Mesothelial cell of epicardium (in vitro differentiated cells): ENCODE data around the gene TSC22D4. TPM values are rescaled to one million over a fixed set of nuclear protein-coding genes. Genes with fewer than 3 reads are reported as not detected.

Source experiments
- DNase-seq, 2 experiments: peaks; one replicate each; pipeline ENCODE4 v3.0.0; 2021; ENCODE audit warnings: low spot score in 2 of 2; ENCODE audit not compliant: unreplicated experiment in 2 of 2
- H3K27ac Mint-ChIP-seq: 2 replicates; pipeline ENCODE4 v1.8.0; 2021; ENCODE audit warnings: mixed read lengths
- H3K27me3 Mint-ChIP-seq: 2 replicates; pipeline ENCODE4 v1.8.0; 2021; ENCODE audit warnings: low read depth, mixed read lengths
- H3K36me3 Mint-ChIP-seq: 2 replicates; pipeline ENCODE4 v1.8.0; 2021; ENCODE audit warnings: mixed read lengths
- H3K4me1 Mint-ChIP-seq: 2 replicates; pipeline ENCODE4 v1.8.0; 2021; ENCODE audit warnings: mixed read lengths
- H3K4me3 Mint-ChIP-seq: 2 replicates; pipeline ENCODE4 v1.8.0; 2021; ENCODE audit warnings: mild to moderate bottlenecking, moderate library complexity, mixed read lengths
- H3K9me3 Mint-ChIP-seq: 2 replicates; pipeline ENCODE4 v1.8.0; 2021; ENCODE audit warnings: mixed read lengths
- CTCF ChIP-seq: fragments of 200-600 bp; sonication (generic); IDR thresholded peaks from one replicate; pipeline ENCODE4 v1.5.0; 2021; ENCODE audit warnings: antibody characterized with exemption; ENCODE audit not compliant: unreplicated experiment
- total RNA-seq: library from RNA; stranded (reverse); gene quantifications from 3 replicates; pipeline ENCODE4 v1.2.1, GENCODE V29; 2021

TSC22D4 gene
- total RNA-seq, 1 donor from 2014 or later = 52.4 TPM

GRCh38 chr7:100425347-100425746 is 53.7 kb downstream of the TSC22D4 start:
- Mint-ChIP-seq H3K27me3 (peaks cover 1% of the 10 kb centered on the region), H3K4me3 (no peak overlapping the region), H3K36me3 (peaks cover 3% of the 10 kb centered on the region), H3K4me1 (peaks cover 2% of the 10 kb centered on the region), H3K9me3 (no peaks in the 10 kb centered on the region), H3K27ac (peak overlapping the region; percentile 59)
- no peak for TF ChIP-seq CTCF
- DNase-seq = no peak

- no peaks in the 10 kb centered on the region for H3K9me3 Mint-ChIP-seq
- no peak for DNase-seq
- TF ChIP-seq CTCF = no peak
- H3K4me1 Mint-ChIP-seq = peaks cover 15% of the 10 kb centered on the region
- peaks cover 3% of the 10 kb centered on the region for H3K36me3 Mint-ChIP-seq
- no peak overlapping the region for H3K4me3 Mint-ChIP-seq
- H3K27ac Mint-ChIP-seq = no peak overlapping the region
- H3K27me3 Mint-ChIP-seq = no peaks in the 10 kb centered on the region
Measured at GRCh38 chr7:100423315-100423714, 55.7 kb downstream of the TSC22D4 start.

GRCh38 chr7:100419660-100420226 is 59.3 kb downstream of the TSC22D4 start:
- DNase-seq = no peak
- no peak overlapping the region for H3K4me3 Mint-ChIP-seq
- no peaks in the 10 kb centered on the region for H3K27me3 Mint-ChIP-seq

GRCh38 chr7:100418930-100419659 is 59.9 kb downstream of the TSC22D4 start:
- Mint-ChIP-seq H3K9me3 (no peaks in the 10 kb centered on the region), H3K27me3 (no peaks in the 10 kb centered on the region), H3K4me3 (no peak overlapping the region), H3K4me1 (peaks cover 13% of the 10 kb centered on the region), H3K27ac (peak overlapping the region; percentile 39), H3K36me3 (peaks cover 2% of the 10 kb centered on the region)
- no peak for DNase-seq
- peak; percentile 13 for TF ChIP-seq CTCF

More at GRCh38 chr7:100419660-100420226, 59.3 kb downstream of the TSC22D4 start:
- Mint-ChIP-seq H3K4me1 (peaks cover 13% of the 10 kb centered on the region), H3K36me3 (peaks cover 3% of the 10 kb centered on the region), H3K9me3 (no peaks in the 10 kb centered on the region), H3K27ac (peak overlapping the region; percentile 39)
- TF ChIP-seq CTCF = no peak

Other genes with a start within 250 kb of the TSC22D4 start
- not detected in 3 replicates for gene SPDYE3, start 171.5 kb downstream of the TSC22D4 start, total RNA-seq
- 52.8 to 56.3 TPM (median 54.5 TPM) in 3 replicates for gene PILRB, start 121.1 kb downstream of the TSC22D4 start, total RNA-seq
- gene PILRA, start 105.7 kb downstream of the TSC22D4 start, total RNA-seq = 6.1 to 7.3 TPM (median 6.7 TPM) in 3 replicates
- gene ZCWPW1, start 50.5 kb downstream of the TSC22D4 start, total RNA-seq = 3.4 to 6.1 TPM (median 4.3 TPM) in 3 replicates
- gene MEPCE, start 49.4 kb downstream of the TSC22D4 start, total RNA-seq = 34.7 to 38.5 TPM (median 38.4 TPM) in 3 replicates
- gene PPP1R35, start 42.7 kb downstream of the TSC22D4 start, total RNA-seq = 25.7 to 29.3 TPM (median 26.6 TPM) in 3 replicates
- 2.0 to 3.6 TPM (median 3.3 TPM) in 3 replicates for gene SPACDR, start 15.0 kb downstream of the TSC22D4 start, total RNA-seq
- gene NYAP1, start 4.7 kb upstream of the TSC22D4 start, total RNA-seq = 8.2 to 8.5 TPM (median 8.4 TPM) in 3 replicates
- gene AGFG2, start 60.0 kb upstream of the TSC22D4 start, total RNA-seq = 7.7 to 9.1 TPM (median 8.3 TPM) in 3 replicates
- gene SAP25, start 94.7 kb upstream of the TSC22D4 start, total RNA-seq = 7.9 to 13.5 TPM (median 10.6 TPM) in 3 replicates
- 117 to 128 TPM (median 127 TPM) in 3 replicates for gene LRCH4, start 106.9 kb upstream of the TSC22D4 start, total RNA-seq
- gene FBXO24, start 107.1 kb upstream of the TSC22D4 start, total RNA-seq = 0.54 to 0.93 TPM (median 0.64 TPM) in 3 replicates
- gene PCOLCE, start 123.1 kb upstream of the TSC22D4 start, total RNA-seq = 461 to 479 TPM (median 479 TPM) in 3 replicates
- 22.5 to 25.9 TPM (median 24.7 TPM) in 3 replicates for gene MOSPD3, start 133.3 kb upstream of the TSC22D4 start, total RNA-seq
- gene TFR2, start 162.3 kb upstream of the TSC22D4 start, total RNA-seq = 0.38 to 0.69 TPM (median 0.54 TPM) in 3 replicates
- not detected in 3 replicates for gene ACTL6B, start 177.2 kb upstream of the TSC22D4 start, total RNA-seq
- 173 to 178 TPM (median 174 TPM) in 3 replicates for gene GNB2, start 194.5 kb upstream of the TSC22D4 start, total RNA-seq
- 98.5 to 99.2 TPM (median 99.1 TPM) in 3 replicates for gene GIGYF1, start 215.0 kb upstream of the TSC22D4 start, total RNA-seq
- gene POP7, start 226.9 kb upstream of the TSC22D4 start, total RNA-seq = 26.0 to 27.2 TPM (median 26.6 TPM) in 3 replicates
- gene EPO, start 241.3 kb upstream of the TSC22D4 start, total RNA-seq = 0.16 to 0.27 TPM in 2 of 3 replicates, not detected in the other